KG1 (cell line): Measurements from ENCODE around the gene RBM44.

Source experiments
- DNase-seq: peaks from one replicate; lab custom pipeline; 2025; lab: John Stamatoyannopoulos, UW

RBM44 gene

DNA sequence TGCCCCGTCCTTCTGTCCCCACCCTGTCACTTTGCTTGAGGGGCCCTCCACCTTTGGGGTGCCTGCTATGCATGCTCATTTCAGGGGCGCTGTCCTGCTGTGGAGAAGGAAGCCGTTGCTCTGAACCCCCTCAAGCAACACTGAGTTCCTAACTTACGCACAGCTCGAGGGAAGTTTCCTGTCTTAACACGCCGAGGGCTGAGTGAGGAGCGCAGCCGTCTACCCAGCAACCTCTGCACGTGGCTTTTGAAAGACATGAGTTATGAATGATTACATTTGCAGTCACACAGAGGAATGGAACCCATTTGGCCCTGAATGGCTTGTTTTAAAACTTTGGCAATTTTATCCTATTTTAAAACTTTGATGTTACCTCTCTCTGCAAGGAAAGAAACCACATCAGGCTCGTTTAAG is 74.8 kb downstream of the RBM44 start:
- no peak for DNase-seq

DNA sequence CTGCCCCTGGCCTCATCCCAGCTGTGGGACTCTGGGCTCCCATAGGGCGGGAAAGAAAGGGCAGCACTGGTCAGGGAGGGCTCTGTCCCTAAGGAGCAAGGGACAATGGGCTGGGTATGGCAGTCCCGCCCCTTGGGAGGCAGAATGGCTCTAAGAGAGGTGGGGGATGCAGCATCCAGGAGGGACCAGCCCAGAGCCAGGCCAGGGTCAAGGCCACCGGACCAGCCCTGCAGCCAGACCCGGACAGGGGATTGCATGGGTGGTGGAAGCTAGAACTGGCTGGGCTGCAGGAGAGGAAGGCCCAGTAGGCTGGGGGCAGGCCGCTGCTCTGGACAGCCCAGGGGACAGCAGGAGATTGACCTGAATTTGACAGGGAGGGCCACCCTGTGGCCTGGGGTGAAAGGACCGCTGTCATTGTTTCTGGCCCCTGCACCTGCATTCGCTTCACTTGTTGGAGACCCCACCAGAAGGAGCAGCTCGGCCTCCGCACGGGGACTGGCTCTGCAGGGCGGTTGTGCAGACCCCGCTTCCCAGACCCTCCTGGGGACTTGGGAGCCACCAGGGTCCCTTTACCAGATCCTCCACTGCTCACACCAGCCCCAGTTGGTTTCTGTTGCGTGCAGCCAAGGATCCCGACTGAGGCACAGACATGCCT is 75.4 kb downstream of the RBM44 start:
- DNase-seq, result no peak

DNA sequence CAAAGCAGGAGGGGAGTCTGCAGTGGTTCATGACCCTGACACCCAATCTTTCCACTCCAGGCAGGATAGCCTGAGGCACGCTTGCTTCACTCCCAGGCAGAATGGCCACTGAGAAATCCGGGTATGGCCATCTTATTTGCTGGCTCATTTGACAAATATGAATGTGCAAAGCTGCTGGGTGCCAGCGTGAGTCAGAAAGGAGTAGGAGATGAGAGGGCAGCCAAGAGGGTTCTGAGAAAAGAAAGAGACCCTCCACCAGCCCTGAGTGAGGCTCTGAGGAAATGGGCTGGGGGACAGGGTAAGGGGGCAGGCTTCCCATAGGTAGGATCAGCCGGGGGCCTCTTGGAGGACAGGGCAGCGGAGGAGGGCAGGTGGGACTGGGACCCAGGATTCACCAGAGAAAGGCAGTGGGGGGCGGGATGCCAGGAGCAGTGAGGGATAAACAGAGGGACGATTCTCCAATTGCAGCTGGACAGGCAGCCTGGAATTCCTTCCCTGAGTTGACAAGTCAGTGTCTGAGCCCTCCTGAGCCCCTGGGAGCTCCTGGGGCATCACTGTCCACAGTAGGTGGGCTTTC is 76.1 kb downstream of the RBM44 start:
- no peak for DNase-seq

DNA sequence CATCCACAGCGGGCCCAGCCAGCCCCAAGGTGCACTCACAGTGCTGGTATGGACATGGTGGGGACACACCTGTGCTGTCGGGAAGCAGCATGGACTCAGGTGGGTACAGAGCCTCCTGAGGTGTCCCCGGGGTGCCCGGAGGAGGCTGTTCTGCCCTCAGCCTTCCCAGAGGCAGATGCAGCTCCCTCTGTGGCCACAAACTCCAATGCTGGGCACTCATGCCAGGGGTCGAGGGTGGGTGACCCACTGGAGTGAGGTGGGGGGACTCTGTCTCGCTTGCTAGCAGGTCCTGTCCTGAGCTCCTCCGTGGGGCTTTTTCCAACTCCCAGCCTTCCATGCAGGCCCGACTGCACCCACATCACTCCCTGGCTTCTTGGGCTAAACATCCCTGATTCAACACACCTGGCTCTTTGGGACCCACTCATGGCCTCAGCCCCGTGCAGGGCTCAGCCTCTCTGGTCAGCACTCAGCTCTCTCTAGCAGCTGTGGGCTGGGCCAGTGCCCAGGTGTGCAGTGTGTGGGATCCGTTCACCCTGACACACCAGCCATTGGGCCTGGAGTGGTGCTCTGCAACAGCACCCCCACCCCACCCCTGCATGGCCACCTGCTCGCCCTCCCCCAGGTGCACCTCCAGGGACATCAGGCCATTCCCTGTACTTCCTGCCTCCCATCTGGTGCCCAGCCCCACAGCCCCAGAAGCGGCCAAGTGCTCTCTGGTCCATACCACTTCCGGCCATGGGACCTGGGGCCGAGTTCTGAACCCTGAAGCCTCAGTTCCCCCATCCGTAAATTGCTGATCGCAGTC is 76.9 kb downstream of the RBM44 start:
- no peak for DNase-seq

DNA sequence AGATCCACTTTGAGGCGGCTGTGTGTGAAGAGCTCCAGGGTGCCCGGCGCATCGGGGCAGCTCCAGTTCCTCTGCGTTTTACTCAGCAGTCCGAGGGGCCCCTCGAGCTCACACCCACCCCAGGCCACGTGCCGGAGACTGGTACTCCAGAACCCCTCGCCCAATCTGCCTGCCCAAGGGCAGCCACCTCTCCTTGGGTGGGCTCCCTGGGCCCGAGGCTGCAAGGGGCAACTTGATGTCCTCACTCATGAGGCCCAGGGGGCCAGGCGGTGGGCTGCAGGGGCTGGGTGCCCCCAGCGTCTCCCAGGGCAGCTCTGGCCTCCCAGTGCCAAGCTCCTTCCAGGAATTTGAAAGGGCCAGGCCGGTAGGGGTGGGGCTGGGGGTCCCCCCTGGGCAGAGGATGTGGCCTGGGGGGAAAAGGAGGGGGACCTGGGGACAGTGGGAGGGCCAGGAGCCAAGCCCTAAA is 77.5 kb downstream of the RBM44 start:
- DNase-seq, result no peak

DNA sequence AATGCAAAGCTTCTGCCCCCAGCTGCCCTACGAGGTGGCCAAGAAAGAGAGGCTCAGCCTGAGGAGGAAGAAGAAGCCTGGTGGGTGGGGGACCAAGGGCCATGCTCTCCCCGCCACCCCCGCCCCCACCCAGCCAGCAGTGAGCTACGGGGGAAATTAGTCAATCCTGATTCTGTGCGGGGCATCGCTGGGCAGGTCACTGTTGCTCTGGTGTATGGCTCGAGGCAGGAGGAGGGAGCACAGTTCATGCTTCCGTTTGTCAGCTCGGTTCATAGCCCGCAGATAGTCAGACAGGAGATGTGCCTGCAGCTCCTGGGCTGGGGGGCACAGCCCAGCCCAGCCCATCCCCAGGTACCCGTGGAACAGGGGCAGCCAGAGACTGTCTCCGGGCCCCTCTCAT is 78.0 kb downstream of the RBM44 start:
- DNase-seq, result no peak

DNA sequence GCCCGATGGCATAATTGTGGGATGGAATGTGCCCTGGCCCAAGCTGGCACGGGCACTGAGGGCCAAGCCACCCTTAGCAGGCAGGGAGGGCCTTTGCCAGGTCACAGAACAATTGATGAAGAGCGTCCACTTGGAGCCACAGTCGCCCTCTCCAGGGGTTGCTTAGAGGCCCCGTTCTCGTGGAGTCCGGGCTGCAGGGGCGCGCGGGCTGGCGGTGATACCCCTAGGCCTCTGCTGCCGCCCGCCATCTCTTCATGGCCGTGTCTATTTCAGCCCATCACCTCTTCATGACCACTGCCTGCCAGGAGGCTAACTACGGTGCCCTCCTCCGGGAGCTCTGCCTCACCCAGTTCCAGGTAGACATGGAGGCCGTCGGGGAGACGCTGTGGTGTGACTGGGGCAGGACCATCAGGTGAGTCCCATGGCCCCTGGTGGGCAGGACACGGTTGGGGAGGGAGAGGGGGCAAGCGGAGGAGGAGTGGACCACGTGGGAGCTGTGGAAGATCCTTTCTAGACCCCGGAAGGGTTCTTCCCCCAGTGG is 78.4 kb downstream of the RBM44 start:
- no peak for DNase-seq

DNA sequence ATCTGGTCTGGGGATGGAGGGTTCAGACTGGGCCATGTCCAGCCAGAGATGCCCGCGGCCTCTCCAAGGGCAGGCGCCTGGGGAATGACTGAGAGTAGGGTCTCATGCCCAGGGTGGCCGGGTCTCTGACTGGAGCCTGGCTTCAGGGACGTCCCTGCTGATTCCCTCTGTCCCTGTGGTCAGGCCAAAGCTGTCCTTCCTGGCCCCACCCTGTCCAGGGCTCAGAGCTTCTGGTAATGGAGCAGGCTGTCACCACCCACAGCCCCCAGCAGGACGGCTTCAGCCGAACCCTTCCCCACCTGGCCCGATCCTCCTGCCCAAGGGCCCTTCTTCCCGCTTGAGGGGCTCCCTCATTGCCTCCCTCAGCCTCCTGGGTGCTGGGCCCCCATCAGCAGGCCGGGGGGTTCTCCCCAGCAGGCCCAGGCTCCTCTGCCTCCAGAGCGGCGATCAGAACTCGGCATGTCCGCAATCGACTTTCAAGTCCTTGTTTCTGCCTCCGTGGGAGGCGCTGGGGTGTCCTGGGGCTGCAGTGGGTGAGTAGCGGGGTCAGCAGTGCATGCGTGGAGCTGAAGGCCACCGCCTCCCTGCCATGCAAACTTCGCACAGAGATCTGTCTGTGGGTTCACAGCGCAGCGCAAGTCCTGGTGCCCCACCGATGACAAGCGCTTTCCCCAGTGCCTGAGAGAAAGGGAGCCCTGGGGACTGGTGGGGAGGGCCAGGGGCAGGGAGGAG is 79.2 kb downstream of the RBM44 start:
- no peak for DNase-seq

DNA sequence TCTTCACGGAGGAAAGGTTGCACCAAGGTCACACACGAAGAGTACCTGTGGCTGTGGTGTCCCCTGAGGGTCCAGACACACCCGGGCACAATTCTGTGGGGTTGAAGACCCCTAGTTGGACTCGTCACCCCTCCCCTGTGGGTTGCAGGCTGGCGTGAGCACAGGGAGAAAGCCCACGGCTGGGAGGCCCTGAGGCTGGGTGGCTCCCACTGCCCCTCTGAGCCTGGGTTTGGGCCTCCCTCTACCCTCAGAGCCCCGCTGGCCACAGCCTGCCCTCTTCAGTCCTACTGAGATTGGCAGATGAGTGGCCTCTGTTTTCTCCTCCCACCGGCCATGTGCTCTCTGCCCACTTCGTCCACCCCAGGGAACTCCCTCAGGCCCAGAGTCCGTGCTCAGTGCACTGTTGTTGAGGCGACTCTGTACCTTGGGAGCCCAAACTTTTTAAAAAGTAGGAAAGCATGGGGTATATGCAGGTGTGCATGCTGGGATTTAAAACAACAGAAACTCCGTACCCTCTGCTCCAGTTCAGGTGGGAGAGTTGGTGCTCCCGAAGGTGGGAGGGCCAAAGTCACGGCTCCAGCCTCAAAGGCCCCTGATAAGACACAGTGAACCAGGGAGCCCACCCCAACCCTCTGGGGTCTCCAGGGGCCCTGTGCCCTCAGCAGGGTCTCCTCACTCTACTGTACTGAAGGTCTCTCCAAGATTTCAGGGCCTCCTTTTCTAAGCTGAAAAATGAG is 79.9 kb downstream of the RBM44 start:
- no peak for DNase-seq

DNA sequence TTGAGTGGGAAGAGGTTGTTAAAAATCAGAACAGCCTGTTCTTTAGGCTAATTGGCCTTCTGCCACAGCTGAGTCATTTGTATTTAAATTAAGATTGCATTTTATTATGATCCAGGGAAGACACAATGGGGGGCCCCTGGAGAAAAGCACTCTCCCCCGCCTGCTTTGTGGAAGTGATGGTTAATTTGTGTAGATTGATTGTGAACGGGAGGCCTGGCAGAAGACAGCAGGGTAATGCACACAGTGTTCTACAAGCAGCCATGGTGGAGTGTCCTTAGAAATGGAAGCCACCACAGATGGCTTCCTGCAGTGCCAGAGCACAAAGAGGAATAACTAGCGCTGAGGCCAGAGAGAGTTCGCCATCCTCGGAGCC is 80.5 kb downstream of the RBM44 start:
- no peak for DNase-seq

DNA sequence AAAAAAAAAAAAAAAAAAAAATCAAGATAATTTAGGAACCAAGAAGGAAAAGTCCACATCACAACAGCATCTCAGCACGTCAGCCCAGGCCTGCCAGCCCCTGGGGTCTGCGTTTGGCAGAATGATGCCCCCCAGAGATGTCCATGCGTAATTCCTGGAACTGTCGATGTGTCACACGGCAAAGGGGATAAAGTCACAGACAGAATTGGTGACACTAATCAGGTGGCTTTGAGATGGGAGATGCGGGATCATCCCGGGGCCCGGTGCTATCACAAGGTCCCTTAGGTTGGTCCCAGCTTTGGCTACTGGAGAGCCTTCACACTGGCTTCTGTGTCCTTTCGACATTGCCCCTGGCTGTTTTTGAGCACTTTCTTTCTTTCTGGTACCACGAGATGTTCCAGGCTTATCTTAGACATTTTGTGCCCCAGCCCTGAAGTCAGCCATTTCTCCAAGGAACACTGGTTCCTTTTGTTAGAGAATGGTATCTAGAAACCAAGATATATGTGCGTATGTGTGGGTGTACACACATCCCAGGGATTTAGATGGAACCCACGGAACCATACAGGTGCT is 81.5 kb downstream of the RBM44 start:
- no peak for DNase-seq

DNA sequence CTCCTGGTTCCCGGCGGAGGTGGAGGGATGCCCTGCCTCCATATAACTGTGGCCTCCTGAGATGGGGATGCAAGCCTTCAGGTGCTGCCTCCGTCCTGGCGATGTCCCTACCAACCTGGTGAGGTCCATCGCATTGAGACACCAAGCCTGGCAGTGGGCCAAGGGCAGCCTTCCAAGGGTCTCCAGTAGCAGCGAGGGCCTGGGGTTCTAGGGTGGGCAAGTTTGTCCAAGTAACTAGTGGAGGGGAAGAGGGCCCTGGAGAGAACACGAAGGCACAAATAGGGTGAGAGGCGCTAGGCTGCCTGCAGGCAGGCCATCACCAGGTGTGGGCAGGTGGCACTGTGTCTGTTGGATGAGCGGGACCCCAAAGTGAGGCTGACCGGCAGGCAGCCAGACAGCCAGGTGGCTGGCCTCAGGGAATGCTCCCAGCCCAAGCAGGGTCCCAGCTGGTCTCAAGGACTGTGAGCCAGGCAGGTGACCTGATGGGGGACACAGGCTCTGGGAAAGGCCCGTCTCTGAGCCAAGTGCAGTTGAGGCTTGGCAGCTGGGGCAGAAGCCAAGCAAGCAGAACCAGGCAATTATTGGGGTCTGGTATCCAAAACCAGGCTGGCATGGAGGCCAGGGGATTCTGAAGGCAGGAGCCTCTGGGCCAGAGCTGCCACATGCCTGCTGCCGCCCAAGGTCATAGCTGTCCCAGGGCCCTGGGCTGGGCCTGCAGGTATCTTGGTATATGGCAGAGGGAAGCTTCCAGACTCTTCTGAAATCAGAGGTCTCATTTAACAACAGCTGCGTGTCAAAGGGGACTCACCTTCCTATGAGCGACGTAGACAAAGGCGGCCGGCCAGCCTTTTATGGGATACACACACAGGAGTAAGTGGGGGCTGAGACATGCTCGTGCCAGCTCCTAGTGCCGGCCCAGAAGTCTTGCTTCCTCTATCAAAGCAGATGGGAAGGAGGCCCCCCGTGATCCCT is 84.2 kb downstream of the RBM44 start:
- no peak for DNase-seq

DNA sequence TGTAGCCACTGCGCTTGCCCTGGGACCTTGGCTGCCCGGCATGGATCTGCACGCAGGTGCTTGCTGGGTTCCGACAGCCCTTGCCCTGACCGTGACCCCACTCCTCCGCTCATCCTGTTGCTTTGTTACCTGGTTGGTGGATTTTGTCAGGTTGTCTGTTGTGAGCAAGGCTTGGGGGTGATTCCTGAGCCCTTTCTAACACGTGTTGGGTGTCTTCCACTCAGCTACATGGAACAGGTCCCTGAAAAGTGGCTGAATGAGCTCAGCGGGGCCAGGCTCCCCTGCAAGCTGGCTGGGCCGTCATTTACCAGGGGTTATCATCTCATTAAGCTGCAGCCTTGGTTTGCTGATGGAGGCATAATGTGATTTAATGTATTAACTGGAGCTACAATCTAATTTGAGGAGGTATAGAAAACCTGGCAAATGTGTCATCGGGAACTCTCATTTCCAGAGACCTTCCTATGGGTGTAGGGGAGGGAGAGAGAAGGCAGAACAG is 85.4 kb downstream of the RBM44 start:
- DNase-seq, result no peak

DNA sequence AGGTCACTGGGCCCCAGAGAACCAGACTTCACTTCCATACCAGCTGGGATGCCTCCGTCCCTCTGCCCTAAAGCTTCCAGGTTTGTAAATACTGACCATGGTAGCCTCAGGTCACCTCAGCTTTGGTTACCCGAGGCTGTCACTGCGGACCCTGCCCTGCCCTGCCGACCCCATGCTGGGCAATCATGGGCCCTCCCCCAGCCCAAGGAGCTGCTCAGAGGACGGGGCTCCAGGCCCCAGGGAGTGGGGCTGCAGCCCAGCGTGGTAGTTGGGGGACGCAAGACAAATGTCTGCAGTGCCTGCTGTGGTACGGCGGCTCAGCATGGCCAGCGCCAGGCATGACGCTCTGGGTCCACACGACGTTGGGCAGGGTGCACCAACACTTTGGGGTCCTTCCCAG is 86.1 kb downstream of the RBM44 start:
- no peak for DNase-seq

DNA sequence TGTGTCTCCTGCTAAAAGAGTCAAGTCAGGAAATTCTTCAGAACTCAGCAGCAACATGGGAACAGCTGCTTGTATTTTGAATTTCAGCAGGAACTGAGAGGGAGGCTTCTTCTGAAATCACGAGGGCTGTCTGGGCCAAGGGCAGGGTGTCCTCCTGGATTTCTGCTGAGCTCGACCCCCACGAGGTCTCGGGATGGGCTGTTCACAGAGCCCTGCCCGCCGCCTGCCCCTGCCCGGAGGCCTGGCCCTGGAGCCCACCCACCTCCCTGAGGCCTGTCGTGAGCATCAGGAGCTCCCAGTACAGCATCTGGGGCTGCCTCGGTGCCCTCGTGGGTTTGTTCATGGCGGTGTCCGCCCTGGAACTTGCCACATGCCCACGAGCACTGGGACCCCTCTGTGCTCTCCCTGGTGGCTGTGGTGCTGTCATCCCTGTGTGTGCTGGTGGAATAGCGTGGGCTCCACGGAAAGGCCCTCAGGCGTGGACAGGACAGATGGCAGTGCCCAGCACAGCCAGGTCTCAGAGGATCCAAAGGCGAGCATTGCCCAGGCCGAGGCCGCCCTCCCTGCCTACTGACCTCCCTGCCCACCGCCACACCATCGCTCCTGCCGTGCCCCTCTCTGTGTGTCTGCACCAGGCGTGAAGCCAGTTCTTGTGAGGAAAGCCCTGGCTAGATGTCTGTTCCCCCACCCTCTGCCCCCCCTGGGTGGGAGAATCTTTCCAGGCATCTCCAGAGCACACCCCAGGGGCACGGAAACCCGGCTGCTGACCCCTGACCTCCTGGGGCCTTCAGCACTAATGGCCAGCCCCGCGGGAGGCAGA is 86.7 kb downstream of the RBM44 start:
- DNase-seq, result no peak

DNA sequence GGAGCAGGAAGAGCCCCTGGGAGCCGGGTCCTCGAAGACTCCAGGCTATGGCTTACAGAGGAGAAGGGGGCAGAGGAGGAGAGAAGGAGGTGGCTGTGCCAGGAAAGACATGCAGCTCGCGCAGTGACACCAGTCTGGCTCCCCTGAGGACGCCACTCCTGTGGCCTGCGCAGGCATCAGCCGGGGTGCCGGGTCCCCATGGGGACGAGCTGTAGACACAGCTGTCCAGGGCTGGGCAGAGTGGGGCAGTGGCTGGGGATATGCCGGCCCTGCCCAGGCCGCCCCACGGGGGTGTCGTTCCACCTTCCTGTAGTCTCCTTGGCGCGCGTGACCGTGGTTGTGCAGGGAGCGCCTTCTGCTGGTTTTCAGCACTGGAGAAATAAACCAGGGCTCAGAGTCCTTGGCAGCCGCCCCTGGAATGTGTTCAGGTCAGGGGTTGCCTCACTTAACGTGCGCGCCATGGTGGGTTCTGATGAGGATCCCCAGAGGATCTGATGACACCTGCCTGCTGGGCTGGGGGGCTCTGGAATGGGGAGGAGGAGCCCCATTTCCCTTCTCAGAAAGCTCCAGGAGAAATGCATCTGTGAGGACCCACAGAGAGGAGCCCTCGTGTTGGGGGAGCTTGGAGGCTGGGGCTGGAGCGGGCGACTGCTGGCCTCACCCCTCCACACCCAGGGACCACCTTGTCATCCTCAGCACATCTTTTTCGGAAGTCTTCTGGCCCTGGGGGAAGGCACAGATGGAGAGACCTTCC is 87.5 kb downstream of the RBM44 start:
- DNase-seq, result no peak

DNA sequence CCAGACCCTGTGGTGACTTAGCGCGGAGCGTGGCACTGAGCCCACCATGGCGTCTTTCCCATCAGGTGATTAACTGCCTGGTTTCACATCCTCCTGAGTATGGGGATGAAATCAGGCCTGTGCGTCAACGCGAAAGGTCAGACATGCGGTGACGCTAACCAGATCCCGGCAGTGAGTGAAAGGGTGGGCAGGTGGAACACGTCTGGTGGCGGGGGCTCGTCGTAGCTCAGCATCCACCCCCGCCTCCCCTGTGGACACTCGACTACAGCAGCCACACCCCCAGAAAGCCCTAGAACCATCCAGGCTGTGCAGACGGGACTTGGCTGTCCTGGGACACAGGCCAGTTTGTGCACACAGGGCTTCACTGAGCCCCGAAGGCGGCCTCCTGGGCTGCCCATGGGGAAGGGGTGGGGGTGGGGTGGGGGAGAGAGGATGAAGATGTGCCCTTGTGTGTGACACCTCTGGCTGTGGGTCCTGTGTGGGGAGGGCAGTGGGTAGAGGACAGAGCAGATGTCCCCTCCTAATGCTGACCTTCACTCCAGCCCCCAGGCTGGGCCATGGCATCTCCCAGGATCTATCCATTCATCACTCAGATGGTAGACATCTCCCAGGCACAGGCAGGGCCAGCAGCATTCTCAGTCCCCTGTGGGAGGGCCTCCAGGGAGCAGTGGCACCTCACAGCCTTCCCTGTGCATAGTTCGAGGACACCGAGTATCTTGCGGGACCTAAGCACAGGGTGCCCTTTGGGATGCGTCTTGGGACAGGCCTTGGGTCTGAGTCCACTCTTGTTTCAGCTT is 88.3 kb downstream of the RBM44 start:
- no peak for DNase-seq
